OCI-LY3 (cell line): ENCODE data around the gene ZBED3.

Experiments used
- H2AFZ ChIP-seq: fragments of 200-600, 300-600 bp; shearing (Covaris generic); 2 replicates; pipeline ENCODE4 v1.6.0; 2014; ENCODE audit warnings: antibody characterized with exemption, low read depth, low read length
- H3K27ac ChIP-seq: fragments of 200-600, 300-600 bp; sonication (generic); 2 replicates; pipeline ENCODE4 v1.5.1; 2014; ENCODE audit warnings: mild to moderate bottlenecking, low read length, moderate library complexity, mixed read lengths
- H3K27me3 ChIP-seq: fragments of 200-600, 300-600 bp; sonication (generic); 2 replicates; pipeline ENCODE4 v1.6.1; 2014; ENCODE audit warnings: low read depth, low read length, mixed read lengths
- H3K36me3 ChIP-seq: fragments of 200-600, 300-600 bp; sonication (generic); replicated peaks from 2 replicates; pipeline ENCODE3; 2014; ENCODE audit warnings: low read depth, low read length, mixed read lengths
- H3K4me1 ChIP-seq: fragments of 300-600, 200-600 bp; sonication (generic); 2 replicates; pipeline ENCODE4 v1.6.1; 2014; ENCODE audit warnings: low read length, mixed read lengths
- H3K4me2 ChIP-seq: fragments of 200-600, 300-600 bp; sonication (generic); 2 replicates; pipeline ENCODE4 v1.6.1; 2014; ENCODE audit warnings: low read length, mixed read lengths
- H3K4me3 ChIP-seq: fragments of 300-600, 200-600 bp; sonication (generic); 2 replicates; pipeline ENCODE4 v1.5.1; 2014; ENCODE audit warnings: antibody characterized with exemption, mild to moderate bottlenecking, low read length, moderate library complexity
- H3K79me2 ChIP-seq: fragments of 300-600, 200-600 bp; shearing (Covaris generic); 2 replicates; pipeline ENCODE4 v1.6.1; 2014; ENCODE audit warnings: mild to moderate bottlenecking, low read length, mixed read lengths
- H3K9ac ChIP-seq: fragments of 300-600, 200-600 bp; shearing (Covaris generic); 2 replicates; pipeline ENCODE4 v1.6.0; 2014; ENCODE audit warnings: mild to moderate bottlenecking, low read length, moderate library complexity
- H3K9me3 ChIP-seq: fragments of 200-600, 300-600 bp; shearing (Covaris generic); 2 replicates; pipeline ENCODE4 v1.6.1; 2014; ENCODE audit warnings: low read length, mixed read lengths; ENCODE audit not compliant: insufficient read depth
- H4K20me1 ChIP-seq: fragments of 200-600, 300-600 bp; sonication (generic); 2 replicates; pipeline ENCODE4 v1.6.1; 2016; ENCODE audit warnings: low read length, mixed read lengths; ENCODE audit not compliant: insufficient read depth
- CTCF ChIP-seq: fragments of 200-600, 300-600 bp; sonication (generic); IDR thresholded peaks from 2 replicates; pipeline ENCODE4 v1.5.1; 2014; ENCODE audit warnings: antibody characterized with exemption, low read length, low read depth
- EZH2phosphoT487 ChIP-seq: fragments of 200-600 bp; shearing (Covaris generic); IDR thresholded peaks from 2 replicates; pipeline ENCODE4 v1.6.1; 2018; ENCODE audit warnings: antibody characterized with exemption, mixed run types, low read depth

The ZBED3 gene

GRCh38 chr5:77024490-77024889 lies 62.6 kb downstream of the ZBED3 start:
- H3K27ac ChIP-seq = no peak overlapping the region
- no peak overlapping the region for H3K4me2 ChIP-seq
- H3K4me1 ChIP-seq = peaks cover 8% of the 10 kb centered on the region
- no peak overlapping the region for H2AFZ ChIP-seq
- H3K9me3 ChIP-seq = peaks cover 7% of the 10 kb centered on the region; the same call in 1 of the 2 replicates
- TF ChIP-seq EZH2phosphoT487 = no peak
- TF ChIP-seq CTCF = no peak
- H3K4me3 ChIP-seq = no peak overlapping the region
- no peaks in the 10 kb centered on the region for H4K20me1 ChIP-seq
- H3K9ac ChIP-seq = no peak overlapping the region
- H3K36me3 ChIP-seq = peaks cover 6% of the 10 kb centered on the region
- H3K27me3 ChIP-seq = no peaks in the 10 kb centered on the region
- H3K79me2 ChIP-seq = no peaks in the 10 kb centered on the region

DNA sequence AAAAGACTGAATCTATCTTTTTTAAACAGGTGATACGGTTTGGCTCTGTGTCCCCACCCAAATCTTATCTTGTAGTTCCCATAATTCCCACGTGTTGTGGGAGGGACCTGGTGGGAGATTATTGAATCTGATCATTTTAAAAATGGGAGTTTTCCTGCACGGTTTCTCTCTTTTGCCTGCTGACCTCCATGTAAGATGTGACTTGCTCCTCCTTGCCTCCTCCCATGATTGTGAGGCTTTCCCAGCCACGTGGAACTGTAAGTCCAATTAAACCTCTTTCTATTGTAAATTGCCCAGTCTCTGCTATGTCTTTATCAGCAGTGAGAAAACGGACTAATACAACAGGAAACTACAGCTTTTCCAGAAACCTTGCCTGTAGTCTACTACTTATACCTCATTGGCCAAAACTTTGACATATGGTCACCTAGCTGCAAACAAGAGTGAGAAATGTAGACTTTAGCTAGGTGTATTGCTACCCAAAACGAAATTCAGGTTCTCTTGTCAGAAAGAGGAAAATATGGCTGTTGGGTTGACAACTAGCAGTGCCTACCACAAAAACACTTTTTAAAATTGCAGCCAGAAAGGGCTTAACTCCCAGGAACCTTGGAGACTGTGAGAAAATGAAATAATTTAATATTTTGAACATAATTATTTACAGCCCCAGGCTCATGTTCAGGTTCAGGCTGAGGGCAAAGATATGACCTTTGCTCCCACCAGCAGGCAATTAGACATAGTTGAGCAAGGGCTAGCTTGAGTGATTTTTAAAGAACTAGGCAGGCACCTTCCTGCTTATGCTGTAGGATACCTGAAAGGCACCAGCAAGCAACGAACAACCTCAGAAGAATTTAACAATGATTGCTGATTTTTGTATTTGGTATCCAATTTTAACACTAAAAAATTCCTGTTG lies 64.3 kb downstream of the ZBED3 start:
- Histone ChIP-seq H3K79me2 (no peaks in the 10 kb centered on the region), H4K20me1 (no peaks in the 10 kb centered on the region)
- TF ChIP-seq EZH2phosphoT487 (no peak), CTCF (no peak)

More for the DNA sequence above, 64.3 kb downstream of the ZBED3 start:
- Histone ChIP-seq H3K4me3 (no peak overlapping the region), H3K9me3 (no peaks in the 10 kb centered on the region), H3K27me3 (peaks cover 5% of the 10 kb centered on the region; the same call in 1 of the 2 replicates), H2AFZ (no peak overlapping the region), H3K4me2 (no peak overlapping the region), H3K9ac (no peak overlapping the region), H3K4me1 (peaks cover 8% of the 10 kb centered on the region), H3K27ac (no peak overlapping the region), H3K36me3 (no peaks in the 10 kb centered on the region)
